Stomach (tissue), 9 donors: Measurements from ENCODE around the gene CTDSPL2. TPM values are rescaled to one million over a fixed set of nuclear protein-coding genes. Genes with fewer than 3 reads are reported as not detected.
"Not testable (repeated sequence)": the region's sequence is repeated elsewhere in the genome, so short reads cannot be mapped to it uniquely, and the experiment has no call there.

ENCODE experiments used
- DNase-seq, 2 donors: peaks; one replicate each; pipeline versions ENCODE4 v3.0.0 to v3.0.0-alpha.2; 2013 to 2019
- H3K27ac ChIP-seq, 5 donors: fragments of 200-600 bp in 4 of 5; sonication (generic) in 4 of 5; one replicate each; pipeline ENCODE4 v1.5.1; 2013 to 2019; ENCODE audit warnings: mild to moderate bottlenecking in 1 of 5, moderate library complexity in 1 of 5
- H3K27me3 ChIP-seq, 3 donors: fragments of 200-600 bp; sonication (generic); one replicate each; pipeline ENCODE4 v1.5.1; 2017 to 2019; ENCODE audit warnings: mixed run types in 1 of 3
- H3K36me3 ChIP-seq, 4 donors: fragments of 200-600 bp; sonication (generic); 1 replicate in 3 of 4; 2 replicates in 1 of 4; pipeline ENCODE4 v1.5.1; 2016 to 2019
- H3K4me1 ChIP-seq, 4 donors: fragments of 200-600 bp; sonication (generic); one replicate each; pipeline ENCODE4 v1.5.1; 2016 to 2019
- H3K4me3 ChIP-seq, 4 donors: fragments of 200-600 bp; sonication (generic) in 3 of 4; one replicate each; pipeline ENCODE4 v1.5.1; 2016 to 2019; ENCODE audit warnings: mild to moderate bottlenecking in 1 of 4
- H3K9me3 ChIP-seq, 4 donors: fragments of 200-600 bp; sonication (generic); one replicate each; pipeline ENCODE4 v1.5.1; 2016 to 2019
- EP300 ChIP-seq: sonication (generic); formaldehyde crosslinking; IDR thresholded peaks from one replicate; pipeline ENCODE4 v1.6.1; 2017; ENCODE audit warnings: antibody characterized with exemption
- POLR2A ChIP-seq, 4 donors: fragments of 450-650 bp; IDR thresholded peaks; one replicate each; pipeline ENCODE4 v1.6.1; 2016; ENCODE audit warnings: antibody characterized with exemption in 4 of 4, control low read depth in 2 of 4, mild to moderate bottlenecking in 1 of 4, moderate library complexity in 1 of 4
- POLR2AphosphoS5 ChIP-seq, 3 donors: sonication (generic); formaldehyde crosslinking; IDR thresholded peaks; one replicate each; pipeline ENCODE4 v1.6.1; 2016; ENCODE audit warnings: antibody characterized with exemption in 3 of 3
- WGBS, 5 donors: extraction: QIAGEN DNeasy Blood & Tissue Kit in 3 of 5; methylation state at CpG; one replicate each; pipeline versions ENCODE4 v1.1.5 to v1.1.7; 2013 to 2018; 5-methylcytosine and 5-hydroxymethylcytosine counted together
- intact Hi-C: fragments of 100-400 bp; cut with DNase I; formaldehyde crosslinking; loops from one replicate; pipeline ENCODE4 v1.15.1; 2023; ENCODE audit warnings: low total_unique reads
- polyA plus RNA-seq, 3 donors: library from polyadenylated mRNA; stranded (reverse); fragments of 200-250 nt; gene quantifications; one replicate each; pipeline ENCODE4 v1.2.3, GENCODE V29; 2013
- total RNA-seq, 5 donors: library from RNA; depleted of rRNA; stranded (reverse); fragments of >200 nt; gene quantifications; one replicate each; pipeline versions ENCODE4 v1.1.0 to v1.2.3, GENCODE V29; 2014 to 2016
- TF ChIP-seq, protein P1 (sequence below), 7 experiments: fragments of 450-650 bp in 4 of 7; fragments of 200-600 bp in 3 of 7; sonication (generic) in 3 of 7; IDR thresholded peaks; one replicate each; pipeline ENCODE4 v1.5.1; 2016 to 2019; ENCODE audit warnings: antibody characterized with exemption in 7 of 7, control low read depth in 2 of 7, mild to moderate bottlenecking in 1 of 7
- donor health status: healthy with polysubstance abuse.
- donor health status: Bipolar disorder and iron deficiency.
- donor health status: healthy.

The CTDSPL2 gene
- total and polyA plus RNA-seq, 8 donors = 3.5 to 94.2 (median 9.9) TPM

DNA sequence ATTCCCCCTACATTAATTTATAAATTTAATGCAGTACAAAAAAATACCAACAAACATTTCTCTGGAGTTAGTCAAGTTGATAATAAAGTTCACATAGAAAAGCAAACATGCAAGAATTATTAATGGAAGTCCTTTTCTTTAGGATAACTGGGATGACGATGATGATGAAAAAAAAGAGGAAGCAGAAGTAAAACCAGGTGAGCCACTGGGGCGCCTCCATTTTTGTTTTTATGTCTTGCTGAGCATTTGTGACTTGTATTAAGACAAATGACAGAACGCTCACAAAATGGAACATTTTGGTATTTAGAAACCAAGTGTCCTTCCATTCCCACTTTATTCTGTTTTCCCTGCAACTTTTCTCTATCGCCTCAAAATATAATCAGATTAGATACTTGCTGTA lies 123.3 kb downstream of the CTDSPL2 start:
- H3K36me3 ChIP-seq = peaks cover 26 to 65% (median 51%) of the 10 kb centered on the region in 4 donors
- H3K27ac ChIP-seq = no peak overlapping the region
- intact Hi-C loops = no loop called here
- TF ChIP-seq EP300 (no peak), POLR2AphosphoS5 (IDR thresholded peaks at IDR 0.05) (no peak), POLR2A (IDR thresholded peaks at IDR 0.05) (no peak)
- TF ChIP-seq, protein P1, sequence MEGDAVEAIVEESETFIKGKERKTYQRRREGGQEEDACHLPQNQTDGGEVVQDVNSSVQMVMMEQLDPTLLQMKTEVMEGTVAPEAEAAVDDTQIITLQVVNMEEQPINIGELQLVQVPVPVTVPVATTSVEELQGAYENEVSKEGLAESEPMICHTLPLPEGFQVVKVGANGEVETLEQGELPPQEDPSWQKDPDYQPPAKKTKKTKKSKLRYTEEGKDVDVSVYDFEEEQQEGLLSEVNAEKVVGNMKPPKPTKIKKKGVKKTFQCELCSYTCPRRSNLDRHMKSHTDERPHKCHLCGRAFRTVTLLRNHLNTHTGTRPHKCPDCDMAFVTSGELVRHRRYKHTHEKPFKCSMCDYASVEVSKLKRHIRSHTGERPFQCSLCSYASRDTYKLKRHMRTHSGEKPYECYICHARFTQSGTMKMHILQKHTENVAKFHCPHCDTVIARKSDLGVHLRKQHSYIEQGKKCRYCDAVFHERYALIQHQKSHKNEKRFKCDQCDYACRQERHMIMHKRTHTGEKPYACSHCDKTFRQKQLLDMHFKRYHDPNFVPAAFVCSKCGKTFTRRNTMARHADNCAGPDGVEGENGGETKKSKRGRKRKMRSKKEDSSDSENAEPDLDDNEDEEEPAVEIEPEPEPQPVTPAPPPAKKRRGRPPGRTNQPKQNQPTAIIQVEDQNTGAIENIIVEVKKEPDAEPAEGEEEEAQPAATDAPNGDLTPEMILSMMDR (IDR thresholded peaks at IDR 0.05) = no peak
- H3K27me3 ChIP-seq = no peaks in the 10 kb centered on the region
- H3K9me3 ChIP-seq = no peaks in the 10 kb centered on the region
- H3K4me1 ChIP-seq = peaks cover 0 to 22% (median 15%) of the 10 kb centered on the region in 4 donors
- no peak for DNase-seq
- whole genome bisulfite sequencing, 5 donors = 91 to 99% (median 93%) methylated on average over 4 of the region's 4 CpGs
- no peak overlapping the region for H3K4me3 ChIP-seq

DNA sequence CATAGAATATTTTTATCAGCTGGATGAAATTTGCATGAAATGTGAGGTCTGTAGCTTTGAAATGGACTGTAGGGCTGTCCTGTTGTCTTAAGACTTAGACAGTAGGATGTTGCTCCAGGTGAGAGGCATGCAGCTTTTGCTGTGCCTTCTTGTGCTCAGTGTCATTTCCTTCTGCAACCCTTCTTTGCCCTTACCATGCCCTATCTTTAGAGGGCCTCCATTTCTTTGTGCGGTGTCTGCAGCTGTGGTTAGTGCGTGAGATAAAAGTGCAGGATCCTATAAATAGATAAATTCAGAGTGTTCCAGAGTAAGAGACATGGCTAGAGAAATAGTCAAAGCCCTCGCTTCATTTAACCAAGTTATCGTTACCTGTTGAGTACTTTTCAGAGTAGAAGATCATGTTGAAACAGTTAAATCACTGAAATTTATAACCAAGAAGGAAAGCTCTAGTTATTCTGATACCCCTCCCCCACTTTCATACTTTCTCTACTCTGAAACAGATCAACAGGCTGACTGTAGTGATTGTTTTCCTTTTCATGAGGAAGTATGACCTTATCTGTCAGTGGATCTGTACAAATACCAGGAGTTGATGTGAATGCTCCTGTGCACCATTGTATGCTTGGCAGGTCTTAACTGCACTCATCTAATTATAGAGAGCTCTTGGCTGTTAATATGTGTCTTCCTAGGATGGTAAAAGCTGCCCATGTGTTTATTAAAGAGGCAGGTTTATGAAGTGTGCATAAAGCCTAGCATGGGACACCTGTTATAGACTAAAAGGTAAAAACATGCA lies 127.7 kb downstream of the CTDSPL2 start:
- no peak for DNase-seq
- H3K36me3 ChIP-seq = peaks cover 69 to 94% (median 90%) of the 10 kb centered on the region in 4 donors
- no peaks in the 10 kb centered on the region for H3K27me3 ChIP-seq
- H3K4me3 ChIP-seq = no peak overlapping the region
- no peak overlapping the region for H3K27ac ChIP-seq
- H3K9me3 ChIP-seq = no peaks in the 10 kb centered on the region
- peaks cover 0 to 6% (median 2%) of the 10 kb centered on the region in 4 donors for H3K4me1 ChIP-seq
- 79 to 94% (median 88%) methylated on average over 4 of the region's 4 CpGs for WGBS, 5 donors
- TF ChIP-seq POLR2A (IDR thresholded peaks at IDR 0.05) (no peak), POLR2AphosphoS5 (IDR thresholded peaks at IDR 0.05) (no peak), EP300 (no peak)
- TF ChIP-seq, protein P1 (IDR thresholded peaks at IDR 0.05) = no peak
- intact Hi-C loops = no loop called here

GRCh38 chr15:44560926-44561325 lies 133.5 kb downstream of the CTDSPL2 start:
- H3K36me3 ChIP-seq = peaks cover 90 to 100% (median 100%) of the 10 kb centered on the region in 4 donors
- H3K9me3 ChIP-seq, H3K4me3 ChIP-seq, H3K4me1 ChIP-seq, intact Hi-C loops, H3K27me3 ChIP-seq, DNase-seq: not testable (repeated sequence)
- peak overlapping the region in 1 of 5 donors; percentile 15 for H3K27ac ChIP-seq

GRCh38 chr15:44565387-44566154 lies 138.1 kb downstream of the CTDSPL2 start:
- intact Hi-C loops = no loop called here
- H3K27me3 ChIP-seq = no peaks in the 10 kb centered on the region
- no peak overlapping the region for H3K27ac ChIP-seq
- peaks cover 59 to 100% (median 100%) of the 10 kb centered on the region in 4 donors for H3K36me3 ChIP-seq
- no peak for DNase-seq
- peaks cover 0 to 7% (median 4%) of the 10 kb centered on the region in 4 donors for H3K9me3 ChIP-seq
- WGBS, 5 donors = 96 to 99% (median 98%) methylated on average over 8 of the region's 8 CpGs
- no peak for TF ChIP-seq POLR2AphosphoS5 (IDR thresholded peaks at IDR 0.05)
- no peak for TF ChIP-seq POLR2A (IDR thresholded peaks at IDR 0.05)
- TF ChIP-seq EP300 = no peak
- TF ChIP-seq, protein P1 (IDR thresholded peaks at IDR 0.05) = no peak
- H3K4me1 ChIP-seq = no peaks in the 10 kb centered on the region
- H3K4me3 ChIP-seq = no peak overlapping the region
